NCI-H1930 (cell line): ENCODE data around the gene POLRMT.
"Not testable (repeated sequence)": the region's sequence is repeated elsewhere in the genome, so short reads cannot be mapped to it uniquely, and the experiment has no call there.

Experiments
- DNase-seq, 2 experiments: peaks; one replicate each; lab custom pipeline; 2025; lab: John Stamatoyannopoulos, UW

Gene POLRMT

GRCh38 chr19:593055-593454 is 40.3 kb downstream of the POLRMT start:
- no peak for DNase-seq

- DNase-seq = no peak
Measured at GRCh38 chr19:592101-592500, 41.2 kb downstream of the POLRMT start.

- no peak for DNase-seq
Measured at GRCh38 chr19:591099-591958, 42.0 kb downstream of the POLRMT start.

GRCh38 chr19:590750-591098 is 42.6 kb downstream of the POLRMT start:
- DNase-seq = no peak

GRCh38 chr19:590396-590745 is 43.0 kb downstream of the POLRMT start:
- no peak for DNase-seq

- DNase-seq = peak in 1 of 2 experiments; percentile 38
Measured at GRCh38 chr19:589693-590395, 43.5 kb downstream of the POLRMT start, which contains the start of gene HCN2. HCN2 (plus strand) TSS chr19:589881; CDS start chr19:589946, 65 bp downstream.

- DNase-seq = peak in 1 of 2 experiments; percentile 14
Measured at GRCh38 chr19:588741-589692, 44.3 kb downstream of the POLRMT start.

GRCh38 chr19:588093-588740 is 45.1 kb downstream of the POLRMT start:
- DNase-seq = peak; percentile 49 to 50

- no peak for DNase-seq
Measured at GRCh38 chr19:585551-586110, 47.7 kb downstream of the POLRMT start.

- not testable (repeated sequence) for DNase-seq
Measured at GRCh38 chr19:585146-585545, 48.2 kb downstream of the POLRMT start.

- peak in 1 of 2 experiments; percentile 34 for DNase-seq
Measured at GRCh38 chr19:584240-585001, 48.9 kb downstream of the POLRMT start.

- DNase-seq = no peak
Measured at GRCh38 chr19:583968-584239, 49.4 kb downstream of the POLRMT start.

GRCh38 chr19:583198-583967 is 50.0 kb downstream of the POLRMT start:
- no peak for DNase-seq

GRCh38 chr19:582497-583197 is 50.7 kb downstream of the POLRMT start:
- no peak for DNase-seq

- DNase-seq = no peak
Measured at GRCh38 chr19:581399-582111, 51.8 kb downstream of the POLRMT start.

GRCh38 chr19:580274-580835 is 53.0 kb downstream of the POLRMT start:
- DNase-seq = no peak

GRCh38 chr19:579842-580155 is 53.5 kb downstream of the POLRMT start:
- no peak for DNase-seq

- DNase-seq = no peak
Measured at GRCh38 chr19:579111-579841, 54.1 kb downstream of the POLRMT start.
